HG03342 (cell line): ENCODE results near the gene SORCS2.

Source experiments
- ATAC-seq: cut with Tn5 transposase; IDR thresholded peaks from one replicate; pipeline ENCODE4 v1.9.1; 2021; ENCODE audit warnings: mild to moderate bottlenecking, moderate library complexity; ENCODE audit not compliant: unreplicated experiment

SORCS2 gene

GRCh38 chr4:7399440-7400234, 207.3 kb downstream of the SORCS2 start:
- no peak for ATAC-seq

GRCh38 chr4:7400671-7401298, 208.4 kb downstream of the SORCS2 start:
- ATAC-seq: no peak

- no peak for ATAC-seq
Observed at GRCh38 chr4:7402526-7402925, 210.2 kb downstream of the SORCS2 start.

GRCh38 chr4:7403001-7403400, 210.7 kb downstream of the SORCS2 start:
- no peak for ATAC-seq

GRCh38 chr4:7408166-7408565, 215.8 kb downstream of the SORCS2 start:
- no peak for ATAC-seq

- ATAC-seq: no peak
Observed at GRCh38 chr4:7410446-7410845, 218.1 kb downstream of the SORCS2 start.

- no peak for ATAC-seq
Observed at GRCh38 chr4:7411491-7411890, 219.2 kb downstream of the SORCS2 start.

- no peak for ATAC-seq
Observed at GRCh38 chr4:7411896-7412553, 219.7 kb downstream of the SORCS2 start.

- no peak for ATAC-seq
Observed at GRCh38 chr4:7412554-7412912, 220.2 kb downstream of the SORCS2 start.

- no peak for ATAC-seq
Observed at GRCh38 chr4:7414046-7414445, 221.7 kb downstream of the SORCS2 start.

- no peak for ATAC-seq
Observed at GRCh38 chr4:7414736-7415510, 222.6 kb downstream of the SORCS2 start.

- ATAC-seq: no peak
Observed at GRCh38 chr4:7415927-7416686, 223.8 kb downstream of the SORCS2 start.

- no peak for ATAC-seq
Observed at GRCh38 chr4:7416745-7417432, 224.6 kb downstream of the SORCS2 start.

- ATAC-seq: no peak
Observed at GRCh38 chr4:7417639-7418038, 225.3 kb downstream of the SORCS2 start.

GRCh38 chr4:7418131-7418943, 226.0 kb downstream of the SORCS2 start:
- ATAC-seq: no peak

GRCh38 chr4:7419961-7420660, 227.8 kb downstream of the SORCS2 start:
- no peak for ATAC-seq

- ATAC-seq: no peak
Observed at GRCh38 chr4:7420661-7421040, 228.3 kb downstream of the SORCS2 start.

GRCh38 chr4:7421356-7422150, 229.2 kb downstream of the SORCS2 start:
- ATAC-seq: no peak
